ENCODE measurements around the gene PAIP2.
"Not testable (repeated sequence)": the region's sequence is repeated elsewhere in the genome, so short reads cannot be mapped to it uniquely, and the experiment has no call there.

Gene PAIP2

GRCh38 chr5:139379626-139380449 lies 38.2 kb downstream of the PAIP2 start:
- DNase-seq = no peak

- DNase-seq = peak; percentile 28
Measured at GRCh38 chr5:139381837-139382761, 40.4 kb downstream of the PAIP2 start.

GRCh38 chr5:139382807-139383206 lies 41.2 kb downstream of the PAIP2 start:
- no peak for DNase-seq

GRCh38 chr5:139383275-139383992 lies 41.8 kb downstream of the PAIP2 start, which contains the start of gene SLC23A1:
Gene SLC23A1, minus strand, starts transcription at chr5:139383297. Its CDS starts 44 bp downstream, at chr5:139383253.
- DNase-seq = peak; percentile 35

GRCh38 chr5:139383993-139384590 lies 42.4 kb downstream of the PAIP2 start:
- DNase-seq = no peak

GRCh38 chr5:139384591-139385051 lies 43.0 kb downstream of the PAIP2 start:
- DNase-seq = no peak

- DNase-seq = peak; percentile 30
Measured at GRCh38 chr5:139385061-139386049, 43.7 kb downstream of the PAIP2 start.

GRCh38 chr5:139386050-139386438 lies 44.4 kb downstream of the PAIP2 start:
- no peak for DNase-seq

GRCh38 chr5:139386956-139387355 lies 45.3 kb downstream of the PAIP2 start:
- not testable (repeated sequence) for DNase-seq

- DNase-seq = no peak
Measured at GRCh38 chr5:139387611-139388197, 46.0 kb downstream of the PAIP2 start.

GRCh38 chr5:139388198-139388821 lies 46.7 kb downstream of the PAIP2 start:
- peak; percentile 49 for DNase-seq

GRCh38 chr5:139389701-139390638 lies 48.3 kb downstream of the PAIP2 start, which contains the start of gene MZB1:
Gene MZB1, minus strand, starts transcription at chr5:139389913. Its CDS starts 57 bp downstream, at chr5:139389856.
- DNase-seq = no peak

- DNase-seq = peak; percentile 21
Measured at GRCh38 chr5:139390639-139391569, 49.2 kb downstream of the PAIP2 start.

GRCh38 chr5:139391570-139392323 lies 50.1 kb downstream of the PAIP2 start:
- DNase-seq = peak; percentile 24

- no peak for DNase-seq
Measured at GRCh38 chr5:139392324-139392677, 50.6 kb downstream of the PAIP2 start.

- peak; percentile 84 for DNase-seq
Measured at GRCh38 chr5:139392678-139393496, 51.2 kb downstream of the PAIP2 start.
